Panc1 (cell line): ENCODE data around the gene MMP28.

Experiments used
- POLR2AphosphoS5 ChIP-seq: IDR thresholded peaks from 2 replicates; pipeline ENCODE4 v1.6.1; 2012; ENCODE audit warnings: mild to moderate bottlenecking, low read depth, low read length, moderate library complexity
- TCF7L2 ChIP-seq: IDR thresholded peaks from 2 replicates; pipeline ENCODE4 v1.6.1; 2011; ENCODE audit warnings: mild to moderate bottlenecking, low read depth, low read length, inconsistent platforms
- TF ChIP-seq, protein P1 (sequence below), 2 experiments: IDR thresholded peaks; 2 replicates each; pipeline ENCODE4 v1.6.1; 2011 to 2012; ENCODE audit warnings: low read depth in 2 of 2, control low read depth in 1 of 2, low read length in 1 of 2, mild to moderate bottlenecking in 1 of 2, moderate library complexity in 1 of 2; ENCODE audit not compliant: insufficient read depth in 1 of 2
- TF ChIP-seq, protein P2 (sequence below): fragments of 450-650 bp; IDR thresholded peaks from 2 replicates; pipeline ENCODE4 v1.5.1; 2017; ENCODE audit warnings: mild to moderate bottlenecking

DNA sequence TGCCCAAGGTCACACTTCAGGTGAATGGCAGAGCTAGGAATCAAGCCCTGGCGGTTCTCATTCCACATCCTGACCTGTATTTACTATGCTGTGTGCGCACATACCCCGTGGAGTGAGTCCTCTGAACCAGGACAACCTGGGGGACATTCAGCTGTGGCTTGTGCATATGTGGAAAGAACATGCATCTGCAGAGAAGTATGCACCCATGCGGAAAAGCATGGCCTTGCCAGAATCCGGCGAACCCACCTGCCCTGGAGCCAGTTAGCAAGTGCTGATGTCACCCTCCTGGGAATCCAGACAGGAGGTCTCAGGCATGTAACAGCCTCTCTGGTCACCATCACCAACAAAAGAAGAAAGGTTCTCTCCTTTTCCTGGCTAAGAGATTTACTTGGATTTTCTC is 62.1 kb downstream of the MMP28 start:
- TF ChIP-seq, protein P1, sequence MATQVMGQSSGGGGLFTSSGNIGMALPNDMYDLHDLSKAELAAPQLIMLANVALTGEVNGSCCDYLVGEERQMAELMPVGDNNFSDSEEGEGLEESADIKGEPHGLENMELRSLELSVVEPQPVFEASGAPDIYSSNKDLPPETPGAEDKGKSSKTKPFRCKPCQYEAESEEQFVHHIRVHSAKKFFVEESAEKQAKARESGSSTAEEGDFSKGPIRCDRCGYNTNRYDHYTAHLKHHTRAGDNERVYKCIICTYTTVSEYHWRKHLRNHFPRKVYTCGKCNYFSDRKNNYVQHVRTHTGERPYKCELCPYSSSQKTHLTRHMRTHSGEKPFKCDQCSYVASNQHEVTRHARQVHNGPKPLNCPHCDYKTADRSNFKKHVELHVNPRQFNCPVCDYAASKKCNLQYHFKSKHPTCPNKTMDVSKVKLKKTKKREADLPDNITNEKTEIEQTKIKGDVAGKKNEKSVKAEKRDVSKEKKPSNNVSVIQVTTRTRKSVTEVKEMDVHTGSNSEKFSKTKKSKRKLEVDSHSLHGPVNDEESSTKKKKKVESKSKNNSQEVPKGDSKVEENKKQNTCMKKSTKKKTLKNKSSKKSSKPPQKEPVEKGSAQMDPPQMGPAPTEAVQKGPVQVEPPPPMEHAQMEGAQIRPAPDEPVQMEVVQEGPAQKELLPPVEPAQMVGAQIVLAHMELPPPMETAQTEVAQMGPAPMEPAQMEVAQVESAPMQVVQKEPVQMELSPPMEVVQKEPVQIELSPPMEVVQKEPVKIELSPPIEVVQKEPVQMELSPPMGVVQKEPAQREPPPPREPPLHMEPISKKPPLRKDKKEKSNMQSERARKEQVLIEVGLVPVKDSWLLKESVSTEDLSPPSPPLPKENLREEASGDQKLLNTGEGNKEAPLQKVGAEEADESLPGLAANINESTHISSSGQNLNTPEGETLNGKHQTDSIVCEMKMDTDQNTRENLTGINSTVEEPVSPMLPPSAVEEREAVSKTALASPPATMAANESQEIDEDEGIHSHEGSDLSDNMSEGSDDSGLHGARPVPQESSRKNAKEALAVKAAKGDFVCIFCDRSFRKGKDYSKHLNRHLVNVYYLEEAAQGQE (IDR thresholded peaks at IDR 0.05; ENCODE audit: insufficient read depth in 1 of 2, low read depth in 2 of 2, low read length in 1 of 2): no peak
- TF ChIP-seq, protein P2, sequence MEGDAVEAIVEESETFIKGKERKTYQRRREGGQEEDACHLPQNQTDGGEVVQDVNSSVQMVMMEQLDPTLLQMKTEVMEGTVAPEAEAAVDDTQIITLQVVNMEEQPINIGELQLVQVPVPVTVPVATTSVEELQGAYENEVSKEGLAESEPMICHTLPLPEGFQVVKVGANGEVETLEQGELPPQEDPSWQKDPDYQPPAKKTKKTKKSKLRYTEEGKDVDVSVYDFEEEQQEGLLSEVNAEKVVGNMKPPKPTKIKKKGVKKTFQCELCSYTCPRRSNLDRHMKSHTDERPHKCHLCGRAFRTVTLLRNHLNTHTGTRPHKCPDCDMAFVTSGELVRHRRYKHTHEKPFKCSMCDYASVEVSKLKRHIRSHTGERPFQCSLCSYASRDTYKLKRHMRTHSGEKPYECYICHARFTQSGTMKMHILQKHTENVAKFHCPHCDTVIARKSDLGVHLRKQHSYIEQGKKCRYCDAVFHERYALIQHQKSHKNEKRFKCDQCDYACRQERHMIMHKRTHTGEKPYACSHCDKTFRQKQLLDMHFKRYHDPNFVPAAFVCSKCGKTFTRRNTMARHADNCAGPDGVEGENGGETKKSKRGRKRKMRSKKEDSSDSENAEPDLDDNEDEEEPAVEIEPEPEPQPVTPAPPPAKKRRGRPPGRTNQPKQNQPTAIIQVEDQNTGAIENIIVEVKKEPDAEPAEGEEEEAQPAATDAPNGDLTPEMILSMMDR: no peak
- TF ChIP-seq TCF7L2: no peak
- no peak for TF ChIP-seq POLR2AphosphoS5
